Measurements from ENCODE around the gene LITAF.
"Not testable (repeated sequence)": the region's sequence is repeated elsewhere in the genome, so short reads cannot be mapped to it uniquely, and the experiment has no call there.

DNA sequence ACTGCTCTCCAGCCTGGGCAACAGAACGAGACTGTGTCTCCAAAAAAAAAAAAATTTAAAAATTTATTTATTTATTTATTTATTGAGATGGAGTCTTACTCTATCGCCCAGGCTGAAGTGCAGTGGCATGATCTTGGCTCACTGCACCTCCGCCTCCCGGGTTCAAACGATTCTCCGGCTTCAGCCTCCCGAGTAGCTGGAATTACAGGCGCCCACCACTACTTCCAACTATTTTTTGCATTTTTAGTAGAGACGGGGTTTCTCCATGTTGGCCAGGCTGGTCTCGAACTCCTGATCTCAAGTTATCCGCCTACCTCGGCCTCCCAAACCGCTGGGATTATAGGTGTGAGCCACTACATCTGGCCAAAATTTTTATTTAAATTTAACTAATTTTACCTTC is 73.4 kb downstream of the LITAF start:
- not testable (repeated sequence) for TF ChIP-seq CTCF (IDR thresholded peaks at IDR 0.05; ENCODE audit: borderline replicate concordance, extremely low read depth, low read length, poor library complexity, severe bottlenecking); EZH2 (IDR thresholded peaks at IDR 0.05; ENCODE audit: borderline replicate concordance, low read depth, low read length, severe bottlenecking)

Data from DND-41 (cell line).